WTC11 (cell line): Measurements from ENCODE around the gene SPX.

ENCODE experiments used
- AFF4 ChIP-seq: sonication (generic); formaldehyde crosslinking; IDR thresholded peaks from 2 replicates; pipeline ENCODE4 v1.8.1; 2023; ENCODE audit warnings: mild to moderate bottlenecking, missing genetic modification reagents, borderline replicate concordance
- AR ChIP-seq: fragments of 250-450 bp; sonication (Bioruptor Pico); IDR thresholded peaks from 2 replicates; pipeline ENCODE4 v1.9.0; 2021; ENCODE audit warnings: mild to moderate bottlenecking
- ATF2 ChIP-seq: sonication (generic); formaldehyde crosslinking; IDR thresholded peaks from 2 replicates; pipeline ENCODE4 v1.8.1; 2022; ENCODE audit warnings: low read depth, missing genetic modification reagents, borderline replicate concordance
- CREB1 ChIP-seq: sonication (generic); formaldehyde crosslinking; IDR thresholded peaks from 2 replicates; pipeline ENCODE4 v1.8.0; 2023; ENCODE audit warnings: mild to moderate bottlenecking, missing genetic modification reagents
- CTCF ChIP-seq: fragments of 200-600 bp; IDR thresholded peaks from 2 replicates; pipeline ENCODE4 v1.8.0; 2022; ENCODE audit warnings: antibody characterized with exemption
- E2F1 ChIP-seq: sonication (generic); formaldehyde crosslinking; IDR thresholded peaks from 2 replicates; pipeline ENCODE4 v1.8.0; 2022; ENCODE audit warnings: mild to moderate bottlenecking, missing genetic modification reagents
- E2F4 ChIP-seq: sonication (generic); formaldehyde crosslinking; IDR thresholded peaks from 2 replicates; pipeline ENCODE4 v1.8.1; 2022; ENCODE audit warnings: low read depth, mild to moderate bottlenecking, moderate library complexity, missing genetic modification reagents, borderline replicate concordance
- ESRRA ChIP-seq: sonication (generic); formaldehyde crosslinking; IDR thresholded peaks from 2 replicates; pipeline ENCODE4 v1.8.1; 2022; ENCODE audit warnings: mild to moderate bottlenecking, missing genetic modification reagents, borderline replicate concordance
- MAX ChIP-seq: sonication (generic); formaldehyde crosslinking; IDR thresholded peaks from 2 replicates; pipeline ENCODE4 v1.8.0; 2022; ENCODE audit warnings: mild to moderate bottlenecking, missing genetic modification reagents
- NR2C2 ChIP-seq: sonication (generic); formaldehyde crosslinking; IDR thresholded peaks from 2 replicates; pipeline ENCODE4 v1.8.0; 2022; ENCODE audit warnings: mild to moderate bottlenecking, missing genetic modification reagents
- NR3C1 ChIP-seq: sonication (generic); formaldehyde crosslinking; conservative IDR thresholded peaks from 2 replicates; pipeline ENCODE4 v1.8.1; 2023; ENCODE audit warnings: low read depth, mild to moderate bottlenecking, missing genetic modification reagents
- STAT6 ChIP-seq: sonication (generic); formaldehyde crosslinking; conservative IDR thresholded peaks from 2 replicates; pipeline ENCODE4 v1.8.1; 2023; ENCODE audit warnings: mild to moderate bottlenecking, low read depth, missing genetic modification reagents, moderate library complexity
- ZNF138 ChIP-seq: sonication (generic); formaldehyde crosslinking; conservative IDR thresholded peaks from 2 replicates; pipeline ENCODE4 v1.8.1; 2022; ENCODE audit warnings: mild to moderate bottlenecking, moderate library complexity, missing genetic modification reagents
- ZSCAN18 ChIP-seq: fragments of 250-450 bp; sonication (Bioruptor Pico); IDR thresholded peaks from 2 replicates; pipeline ENCODE4 v2.1.2; 2022; ENCODE audit warnings: mild to moderate bottlenecking, moderate library complexity

GRCh38 chr12:21478756-21479455 lies 47.2 kb upstream of the SPX start:
- no peak for TF ChIP-seq E2F4 (CRISPR knock-in tag)
- TF ChIP-seq E2F1 (CRISPR knock-in tag), result no peak
- TF ChIP-seq ZNF138 (CRISPR knock-in tag), result no peak
- no peak for TF ChIP-seq CTCF
- TF ChIP-seq ESRRA (CRISPR knock-in tag), result no peak
- no peak for TF ChIP-seq ZSCAN18 (CRISPR knock-in tag)
- no peak for TF ChIP-seq CREB1 (CRISPR knock-in tag)
- TF ChIP-seq NR2C2, result no peak
- no peak for TF ChIP-seq MAX (CRISPR knock-in tag)
- TF ChIP-seq AFF4, result no peak
- TF ChIP-seq NR3C1 (CRISPR knock-in tag), result no peak
- no peak for TF ChIP-seq STAT6 (CRISPR knock-in tag)
- no peak for TF ChIP-seq ATF2 (CRISPR knock-in tag)
- TF ChIP-seq AR, result no peak
